H1 (cell line): Measurements from ENCODE around the gene MEIOSIN. TPM values are rescaled to one million over a fixed set of nuclear protein-coding genes. Genes with fewer than 3 reads are reported as not detected.

Source experiments
- CTCF ChIA-PET: fragments of 300-600 bp; sonication (Branson Sonifier 250); formaldehyde crosslinking; loops from one replicate; lab custom pipeline; 2021; ENCODE audit not compliant: partially characterized antibody; lab: Charles Lee
- POLR2A ChIA-PET: fragments of 300-600 bp; sonication (Branson Sonifier 250); formaldehyde crosslinking; loops from one replicate; lab custom pipeline; 2021; ENCODE audit warnings: inconsistent platforms; ENCODE audit not compliant: partially characterized antibody; lab: Charles Lee
- DNase-seq, 2 experiments: peaks; one replicate each; pipeline versions ENCODE4 v3.0.0 to v3.0.0-alpha.2; 2010 to 2022; ENCODE audit warnings: low spot score in 2 of 2, low read depth in 1 of 2, mixed read lengths in 1 of 2
- FAIRE-seq: peaks from 2 replicates; lab custom pipeline; 2011; peaks lifted over from hg19 to GRCh38; lab: Jason Lieb, UNC
- H2AFZ ChIP-seq: 2 replicates; pipeline ENCODE4 v1.8.1; 2012; ENCODE audit warnings: low read length, inconsistent platforms
- H2AK5ac ChIP-seq: 2 replicates; pipeline ENCODE4 v1.6.1; 2013; ENCODE audit warnings: low read depth, low read length
- H2BK120ac ChIP-seq: replicated peaks from 2 replicates; pipeline ENCODE3; 2013; ENCODE audit warnings: low read depth, low read length, inconsistent platforms
- H2BK12ac ChIP-seq: 2 replicates; pipeline ENCODE4 v1.6.1; 2013; ENCODE audit warnings: low read depth, low read length
- H2BK15ac ChIP-seq: 2 replicates; pipeline ENCODE4 v1.6.1; 2013; ENCODE audit warnings: low read length
- H2BK20ac ChIP-seq: 2 replicates; pipeline ENCODE4 v1.6.1; 2013; ENCODE audit warnings: low read length
- H2BK5ac ChIP-seq: 2 replicates; pipeline ENCODE4 v1.6.1; 2013; ENCODE audit warnings: low read depth, low read length
- H3K14ac ChIP-seq: 2 replicates; pipeline ENCODE4 v1.6.1; 2013; ENCODE audit warnings: inconsistent platforms; ENCODE audit not compliant: insufficient read length
- H3K18ac ChIP-seq: 2 replicates; pipeline ENCODE4 v1.6.1; 2013; ENCODE audit warnings: low read length; ENCODE audit errors: extremely low read depth
- H3K23ac ChIP-seq: 2 replicates; pipeline ENCODE4 v1.6.1; 2013; ENCODE audit warnings: inconsistent platforms; ENCODE audit not compliant: insufficient read length
- H3K23me2 ChIP-seq: 2 replicates; pipeline ENCODE4 v1.6.1; 2013; ENCODE audit warnings: low read depth, low read length
- H3K27ac ChIP-seq: 2 replicates; pipeline ENCODE4 v1.6.1; 2011; ENCODE audit warnings: low read depth, low read length, inconsistent platforms
- H3K27me3 ChIP-seq, 4 experiments: replicated peaks in 1 of 4; 1 replicate in 1 of 4; 2 replicates in 3 of 4; pipeline versions ENCODE4 v1.6.1 to v1.8.1; 2011 to 2013; ENCODE audit warnings: low read length in 3 of 4, mild to moderate bottlenecking in 3 of 4, inconsistent platforms in 2 of 4, mixed read lengths in 2 of 4, moderate library complexity in 1 of 4; ENCODE audit not compliant: control insufficient read depth in 3 of 4, insufficient read depth in 3 of 4; ENCODE audit errors: extremely low read depth in 1 of 4
- H3K36me3 ChIP-seq, 4 experiments: 2 replicates each; pipeline versions ENCODE4 v1.6.1 to v1.8.1; 2011 to 2013; ENCODE audit warnings: mild to moderate bottlenecking in 4 of 4, low read length in 3 of 4, moderate library complexity in 2 of 4, control low read depth in 1 of 4, inconsistent platforms in 1 of 4; ENCODE audit not compliant: insufficient read depth in 4 of 4, control insufficient read depth in 2 of 4
- H3K4ac ChIP-seq: replicated peaks from 2 replicates; pipeline ENCODE3; 2013; ENCODE audit warnings: low read length, low read depth, mixed read lengths, inconsistent platforms; ENCODE audit not compliant: insufficient read length
- H3K4me1 ChIP-seq, 4 experiments: replicated peaks in 1 of 4; 1 replicate in 1 of 4; 2 replicates in 3 of 4; pipeline versions ENCODE4 v1.6.1 to v1.8.1; 2011 to 2013; ENCODE audit warnings: low read length in 3 of 4, inconsistent platforms in 2 of 4, mixed read lengths in 1 of 4; ENCODE audit not compliant: insufficient read depth in 4 of 4, control insufficient read depth in 3 of 4
- H3K4me2 ChIP-seq, 2 experiments: 2 replicates each; pipeline versions ENCODE4 v1.6.1 to v1.8.1; 2011 to 2013; ENCODE audit warnings: low read depth in 2 of 2, low read length in 2 of 2, control low read depth in 1 of 2, inconsistent platforms in 1 of 2, mild to moderate bottlenecking in 1 of 2; ENCODE audit not compliant: insufficient read depth in 1 of 2
- H3K4me3 ChIP-seq, 4 experiments: fragments of 200-600, 300-600 bp in 1 of 4; sonication (generic), shearing (Covaris generic), sonication (Bioruptor Twin) in 1 of 4; 2 replicates each; pipeline versions ENCODE4 v1.5.1 to v1.8.1; 2011 to 2016; ENCODE audit warnings: low read length in 4 of 4, low read depth in 3 of 4, control low read depth in 2 of 4, inconsistent platforms in 2 of 4, mild to moderate bottlenecking in 2 of 4, mixed read lengths in 1 of 4, moderate library complexity in 1 of 4; ENCODE audit not compliant: insufficient read depth in 2 of 4; ENCODE audit errors: extremely low read depth in 1 of 4
- H3K56ac ChIP-seq: replicated peaks from 2 replicates; pipeline ENCODE3; 2013; ENCODE audit warnings: low read depth, mild to moderate bottlenecking, mixed read lengths, low read length, inconsistent platforms; ENCODE audit not compliant: insufficient read length
- H3K79me1 ChIP-seq: 2 replicates; pipeline ENCODE4 v1.6.1; 2013; ENCODE audit warnings: low read depth, low read length, control low read depth
- H3K79me2 ChIP-seq, 2 experiments: 2 replicates each; pipeline versions ENCODE4 v1.6.1 to v1.8.1; 2012 to 2013; ENCODE audit warnings: low read length in 2 of 2, mild to moderate bottlenecking in 2 of 2, inconsistent platforms in 1 of 2; ENCODE audit not compliant: insufficient read depth in 2 of 2, control insufficient read depth in 1 of 2
- H3K9ac ChIP-seq, 4 experiments: replicated peaks in 1 of 4; 1 replicate in 1 of 4; 2 replicates in 3 of 4; pipeline versions ENCODE4 v1.6.1 to v1.8.1; 2011 to 2013; ENCODE audit warnings: low read depth in 3 of 4, low read length in 3 of 4, control low read depth in 2 of 4, mild to moderate bottlenecking in 2 of 4, moderate library complexity in 2 of 4, inconsistent platforms in 1 of 4; ENCODE audit errors: extremely low read depth in 1 of 4
- H3K9me3 ChIP-seq, 2 experiments: 2 replicates each; pipeline versions ENCODE4 v1.6.1 to v1.8.1; 2012 to 2013; ENCODE audit warnings: mild to moderate bottlenecking in 2 of 2, moderate library complexity in 2 of 2, control low read depth in 1 of 2, inconsistent platforms in 1 of 2, low read depth in 1 of 2, low read length in 1 of 2, mixed read lengths in 1 of 2; ENCODE audit not compliant: insufficient read depth in 2 of 2
- H4K20me1 ChIP-seq, 2 experiments: replicated peaks in 1 of 2; 2 replicates each; pipeline versions ENCODE3 to v1.8.1; 2011 to 2013; ENCODE audit warnings: inconsistent platforms in 2 of 2, low read length in 2 of 2, mild to moderate bottlenecking in 1 of 2; ENCODE audit not compliant: insufficient read depth in 2 of 2, control insufficient read depth in 1 of 2
- H4K5ac ChIP-seq: 2 replicates; pipeline ENCODE4 v1.6.1; 2013; ENCODE audit warnings: low read length, low read depth, mixed read lengths, inconsistent platforms; ENCODE audit not compliant: insufficient read length
- H4K8ac ChIP-seq: 2 replicates; pipeline ENCODE4 v1.8.0; 2013; ENCODE audit warnings: mild to moderate bottlenecking, moderate library complexity, low read length, inconsistent platforms; ENCODE audit not compliant: insufficient read depth; ENCODE audit errors: extremely low read depth
- H4K91ac ChIP-seq: replicated peaks from 2 replicates; pipeline ENCODE3; 2013; ENCODE audit warnings: low read length, mixed read lengths, inconsistent platforms; ENCODE audit not compliant: insufficient read length
- EGR1 ChIP-seq: IDR thresholded peaks from 2 replicates; pipeline ENCODE4 v1.6.1; 2011; ENCODE audit warnings: low read depth, low read length, borderline replicate concordance
- GABPA ChIP-seq: IDR thresholded peaks from 2 replicates; pipeline ENCODE4 v1.6.1; 2011; ENCODE audit warnings: mild to moderate bottlenecking, low read length, moderate library complexity, borderline replicate concordance; ENCODE audit not compliant: insufficient read depth
- NANOG ChIP-seq: IDR thresholded peaks from 2 replicates; pipeline ENCODE4 v1.6.1; 2011; ENCODE audit warnings: low read length, low read depth, mild to moderate bottlenecking, inconsistent platforms; ENCODE audit not compliant: insufficient read depth, poor library complexity, severe bottlenecking
- PHF8 ChIP-seq: fragments of 200-600 bp; sonication (generic); conservative IDR thresholded peaks from 2 replicates; pipeline ENCODE4 v1.7.1; 2012; ENCODE audit warnings: low read depth, mild to moderate bottlenecking, inconsistent platforms, low read length, moderate library complexity
- POLR2A ChIP-seq, 2 experiments: IDR thresholded peaks; 1 replicate in 1 of 2; 2 replicates in 1 of 2; pipeline ENCODE4 v1.6.1; 2011; ENCODE audit warnings: low read depth in 2 of 2, low read length in 2 of 2, mild to moderate bottlenecking in 2 of 2; ENCODE audit errors: control extremely low read depth in 1 of 2
- POLR2AphosphoS5 ChIP-seq: IDR thresholded peaks from 2 replicates; pipeline ENCODE4 v1.6.1; 2011; ENCODE audit warnings: low read depth, low read length
- SP2 ChIP-seq: IDR thresholded peaks from 2 replicates; pipeline ENCODE4 v1.6.1; 2012; ENCODE audit warnings: mild to moderate bottlenecking, low read length, inconsistent platforms
- SUZ12 ChIP-seq: fragments of 200-600 bp; sonication (generic); IDR thresholded peaks from 2 replicates; pipeline ENCODE4 v1.6.1; 2012; ENCODE audit warnings: mild to moderate bottlenecking, inconsistent platforms, low read length, moderate library complexity, mixed read lengths
- TAF1 ChIP-seq: IDR thresholded peaks from 2 replicates; pipeline ENCODE4 v1.6.1; 2011; ENCODE audit warnings: mild to moderate bottlenecking, low read depth, low read length
- TAF7 ChIP-seq: optimal IDR thresholded peaks from 2 replicates; pipeline ENCODE3; 2011; ENCODE audit warnings: low read depth, mild to moderate bottlenecking, inconsistent platforms, low read length, moderate library complexity, borderline replicate concordance
- TBP ChIP-seq: IDR thresholded peaks from 2 replicates; pipeline ENCODE4 v1.6.1; 2011; ENCODE audit warnings: low read depth, low read length, improper control_type of control experiment
- YY1 ChIP-seq: IDR thresholded peaks from 2 replicates; pipeline ENCODE4 v1.6.1; 2011; ENCODE audit warnings: low read depth, mild to moderate bottlenecking, low read length
- WGBS, 2 experiments: shearing (Covaris generic) in 1 of 2; methylation state at CpG; one replicate each; pipeline versions ENCODE4 v1.1.6 to v1.1.7; 2013 to 2015; ENCODE audit warnings: low lambda C conversion rate in 2 of 2, mixed read lengths in 2 of 2, inconsistent platforms in 1 of 2, low coverage in 1 of 2, missing lambda C conversion rate in 1 of 2; ENCODE audit not compliant: insufficient replicate concordance in 2 of 2, insufficient coverage in 1 of 2, insufficient read length in 1 of 2; ENCODE audit errors: extremely low coverage in 1 of 2, missing lambda C conversion rate in 1 of 2; 5-methylcytosine and 5-hydroxymethylcytosine counted together
- polyA plus RNA-seq, 7 experiments: library from polyadenylated mRNA; depleted of rRNA in 3 of 7; stranded (reverse) in 5 of 7; unstranded in 2 of 7; fragments of >200 nt in 5 of 7; fragments of 200-250 nt in 2 of 7; gene quantifications; 1 replicate in 5 of 7; 2 replicates in 1 of 7; 4 replicates in 1 of 7; pipeline versions ENCODE4 v1.2.1 to v1.2.3, GENCODE V29; 2011 to 2013; ENCODE audit warnings: missing spikeins in 2 of 7, mixed read lengths in 2 of 7
- total RNA-seq: library from RNA; stranded (reverse); fragmentation: NEBNext Ultra II Directional; extraction: Animal tissue kit (Norgen Biotek cat#: 25700); gene quantifications from 2 replicates; pipeline ENCODE4 v1.2.1, GENCODE V29; 2021

The MEIOSIN gene
- total and polyA plus RNA-seq, 2 of the 8 experiments (the other 6 are each of a cell fraction or from before 2014, with no cell fraction given): 0.11 TPM; not detected in 1

GRCh38 chr19:45792470-45793177 lies 59.4 kb downstream of the MEIOSIN start, which contains the start of gene DMWD:
Gene DMWD, minus strand, starts transcription at chr19:45792845. Its CDS starts 89 bp downstream, at chr19:45792756.
- Histone ChIP-seq H4K91ac (no peak within 1 kb of the TSS), H2AK5ac (no peak within 1 kb of the TSS), H3K14ac (no peak within 1 kb of the TSS), H3K23ac (no peak within 1 kb of the TSS), H4K5ac (peak within 1 kb of the TSS; percentile 75), H3K27me3 (no peaks in the 10 kb centered on the region), H3K56ac (peak within 1 kb of the TSS; percentile 92), H4K8ac (peak within 1 kb of the TSS; percentile 98), H3K36me3 (peaks cover 0 to 14% (median 10%) of the 10 kb centered on the region in 4 experiments; a peak in 6 of 8 replicates), H3K9ac (peak within 1 kb of the TSS; percentile 80 to 98 (median 92)), H2AFZ (no peak within 1 kb of the TSS; the same call in 1 of the 2 replicates), H3K27ac (peak within 1 kb of the TSS; percentile 83; the same call in 1 of the 2 replicates), H3K18ac (no peak within 1 kb of the TSS; the same call in 1 of the 2 replicates), H3K4me1 (peaks cover 0 to 6% (median 4%) of the 10 kb centered on the region in 4 experiments; a peak in 3 of 7 replicates), H3K79me1 (peaks cover 10% of the 10 kb centered on the region), H2BK5ac (no peak within 1 kb of the TSS), H2BK15ac (no peak within 1 kb of the TSS), H2BK12ac (0 out of 2 replicates have a peak within 1 kb of the TSS, but pooled peaks have one; percentile 31), H4K20me1 (peaks cover 0 to 7% of the 10 kb centered on the region in 2 experiments), H2BK20ac (no peak within 1 kb of the TSS), H3K4ac (no peak within 1 kb of the TSS), H3K9me3 (no peaks in the 10 kb centered on the region), H3K4me3 (peak within 1 kb of the TSS; percentile 67 to 100 (median 86)), H2BK120ac (no peak within 1 kb of the TSS), H3K23me2 (peaks cover 4% of the 10 kb centered on the region; the same call in 1 of the 2 replicates), H3K4me2 (peak within 1 kb of the TSS; percentile 95 to 99), H3K79me2 (peaks cover 0 to 12% of the 10 kb centered on the region in 2 experiments; a peak in 2 of 4 replicates)
- 1% methylated on average over 34 of the region's 86 CpGs; no CpG with 5 or more reads in 1 of the 2 experiments for WGBS, 2 experiments
- DNase-seq: peak; percentile 97 to 100
- ChIA-PET CTCF (interaction anchor here (0.6 to 2.1 kb wide), 9 partner anchors 9 to 149 kb away, joined by 3 to 7 read pairs (median 4); partner anchors contain the start of genes IRF2BP1 and SIX5), POLR2A (interaction anchor here (0.6 to 4.3 kb wide), 19 partner anchors 11 to 475 kb away, joined by 3 to 39 read pairs (median 4); partner anchors contain the start of genes DMPK, FOXA3, QPCTL and RSPH6A)
- FAIRE-seq: peak; percentile 69
- TF ChIP-seq TAF1 (peak; percentile 82), NANOG (no peak), TAF7 (peak; percentile 51), EGR1 (peak; percentile 90; the same call in 1 of the 2 replicates), POLR2A (IDR thresholded peaks at IDR 0.05; ENCODE audit: control extremely low read depth in 1 of 2, low read depth in 2 of 2, low read length in 2 of 2) (peak in 1 of 2 experiments; percentile 80; a peak in 1 of 3 replicates), YY1 (peak; percentile 93), SUZ12 (no peak), PHF8 (peak; percentile 99), GABPA (peak; percentile 82; the same call in 1 of the 2 replicates), TBP (no peak; the same call in 1 of the 2 replicates), SP2 (0 out of 2 replicates have a peak, but pooled peaks have one; percentile 16), POLR2AphosphoS5 (no peak)
